ENCODE measurements around the gene OSBPL5. TPM values are rescaled to one million over a fixed set of nuclear protein-coding genes. Genes with fewer than 3 reads are reported as not detected.

The OSBPL5 gene
- total and polyA plus RNA-seq, 5 donors from 2014 or later, result 0.22 to 2.2 (median 0.23) TPM; not detected in 2

GRCh38 chr11:3195251-3196160 is 30.4 kb upstream of the OSBPL5 start:
- H3K27ac Mint-ChIP-seq, result no peak overlapping the region
- DNase-seq (no peak), ATAC-seq (ENCODE audit: low read depth in 2 of 2) (no peak)
- no peaks in the 10 kb centered on the region for H3K9me3 Mint-ChIP-seq
- H3K4me1 ChIP-seq (ENCODE audit: control insufficient read depth, insufficient read depth, low read length, poor library complexity, severe bottlenecking), result no peaks in the 10 kb centered on the region
- no peaks in the 10 kb centered on the region for H3K36me3 ChIP-seq (ENCODE audit: control insufficient read depth, insufficient read depth, low read length)
- no peaks in the 10 kb centered on the region for H3K36me3 Mint-ChIP-seq
- no peaks in the 10 kb centered on the region for H3K27me3 ChIP-seq (ENCODE audit: control insufficient read depth, insufficient read depth, low read length)
- H3K4me3 Mint-ChIP-seq, result no peak overlapping the region
- H3K27me3 Mint-ChIP-seq, result no peaks in the 10 kb centered on the region
- no peaks in the 10 kb centered on the region for H3K9me3 ChIP-seq (ENCODE audit: control insufficient read depth in 2 of 2, low read length in 2 of 2)
- H3K4me1 Mint-ChIP-seq, result no peaks in the 10 kb centered on the region
- H3K27ac ChIP-seq (ENCODE audit: insufficient read depth, low read length, poor library complexity, severe bottlenecking), result no peak overlapping the region
- no peak overlapping the region for H3K4me3 ChIP-seq (ENCODE audit: low read depth, low read length)

GRCh38 chr11:3194016-3194816 is 29.1 kb upstream of the OSBPL5 start:
- ATAC-seq (ENCODE audit: low read depth in 2 of 2), result no peak
- Histone ChIP-seq H3K9me3 (ENCODE audit: control insufficient read depth in 2 of 2, low read length in 2 of 2) (no peaks in the 10 kb centered on the region), H3K36me3 (ENCODE audit: control insufficient read depth, insufficient read depth, low read length) (no peaks in the 10 kb centered on the region), H3K4me3 (ENCODE audit: low read depth, low read length) (no peak overlapping the region), H3K27me3 (ENCODE audit: control insufficient read depth, insufficient read depth, low read length) (no peaks in the 10 kb centered on the region), H3K27ac (ENCODE audit: insufficient read depth, low read length, poor library complexity, severe bottlenecking) (no peak overlapping the region), H3K4me1 (ENCODE audit: control insufficient read depth, insufficient read depth, low read length, poor library complexity, severe bottlenecking) (no peaks in the 10 kb centered on the region)
- Mint-ChIP-seq H3K4me3 (no peak overlapping the region), H3K27me3 (no peaks in the 10 kb centered on the region), H3K36me3 (no peaks in the 10 kb centered on the region), H3K4me1 (no peaks in the 10 kb centered on the region), H3K27ac (no peak overlapping the region), H3K9me3 (peaks cover 0 to 2% (median 0%) of the 10 kb centered on the region in 7 donors)
- DNase-seq, result no peak

- Histone ChIP-seq H3K27ac (ENCODE audit: insufficient read depth, low read length, poor library complexity, severe bottlenecking) (no peak overlapping the region), H3K36me3 (ENCODE audit: control insufficient read depth, insufficient read depth, low read length) (no peaks in the 10 kb centered on the region), H3K9me3 (ENCODE audit: control insufficient read depth in 2 of 2, low read length in 2 of 2) (no peaks in the 10 kb centered on the region), H3K27me3 (ENCODE audit: control insufficient read depth, insufficient read depth, low read length) (no peaks in the 10 kb centered on the region), H3K4me1 (ENCODE audit: control insufficient read depth, insufficient read depth, low read length, poor library complexity, severe bottlenecking) (no peaks in the 10 kb centered on the region), H3K4me3 (ENCODE audit: low read depth, low read length) (no peak overlapping the region)
- H3K27me3 Mint-ChIP-seq, result no peaks in the 10 kb centered on the region
- no peak overlapping the region for H3K4me3 Mint-ChIP-seq
- H3K36me3 Mint-ChIP-seq, result no peaks in the 10 kb centered on the region
- H3K4me1 Mint-ChIP-seq, result no peaks in the 10 kb centered on the region
- ATAC-seq (ENCODE audit: low read depth in 2 of 2) (no peak), DNase-seq (no peak)
- H3K9me3 Mint-ChIP-seq, result peaks cover 0 to 2% (median 0%) of the 10 kb centered on the region in 7 donors
- no peak overlapping the region for H3K27ac Mint-ChIP-seq
These were observed 28.4 kb upstream of the OSBPL5 start for GRCh38 chr11:3193373-3194015.

- Mint-ChIP-seq H3K4me1 (no peaks in the 10 kb centered on the region), H3K9me3 (peaks cover 0 to 2% (median 0%) of the 10 kb centered on the region in 7 donors), H3K36me3 (no peaks in the 10 kb centered on the region), H3K27me3 (no peaks in the 10 kb centered on the region), H3K27ac (no peak overlapping the region), H3K4me3 (no peak overlapping the region)
- H3K27ac ChIP-seq (ENCODE audit: insufficient read depth, low read length, poor library complexity, severe bottlenecking), result no peak overlapping the region
- ATAC-seq (ENCODE audit: low read depth in 2 of 2) (no peak), DNase-seq (no peak)
- no peaks in the 10 kb centered on the region for H3K36me3 ChIP-seq (ENCODE audit: control insufficient read depth, insufficient read depth, low read length)
- H3K4me3 ChIP-seq (ENCODE audit: low read depth, low read length), result no peak overlapping the region
- no peaks in the 10 kb centered on the region for H3K9me3 ChIP-seq (ENCODE audit: control insufficient read depth in 2 of 2, low read length in 2 of 2)
- H3K4me1 ChIP-seq (ENCODE audit: control insufficient read depth, insufficient read depth, low read length, poor library complexity, severe bottlenecking), result no peaks in the 10 kb centered on the region
- no peaks in the 10 kb centered on the region for H3K27me3 ChIP-seq (ENCODE audit: control insufficient read depth, insufficient read depth, low read length)
These were observed 27.6 kb upstream of the OSBPL5 start for GRCh38 chr11:3192511-3193372.

GRCh38 chr11:3191586-3192324 is 26.6 kb upstream of the OSBPL5 start:
- DNase-seq (no peak), ATAC-seq (ENCODE audit: low read depth in 2 of 2) (no peak)
- H3K9me3 ChIP-seq (ENCODE audit: control insufficient read depth in 2 of 2, low read length in 2 of 2), result no peaks in the 10 kb centered on the region
- no peaks in the 10 kb centered on the region for H3K27me3 Mint-ChIP-seq
- H3K9me3 Mint-ChIP-seq, result peaks cover 0 to 3% (median 0%) of the 10 kb centered on the region in 7 donors
- no peaks in the 10 kb centered on the region for H3K36me3 Mint-ChIP-seq
- H3K27ac Mint-ChIP-seq, result no peak overlapping the region
- no peaks in the 10 kb centered on the region for H3K36me3 ChIP-seq (ENCODE audit: control insufficient read depth, insufficient read depth, low read length)
- H3K4me1 ChIP-seq (ENCODE audit: control insufficient read depth, insufficient read depth, low read length, poor library complexity, severe bottlenecking), result no peaks in the 10 kb centered on the region
- H3K4me1 Mint-ChIP-seq, result no peaks in the 10 kb centered on the region
- no peak overlapping the region for H3K4me3 Mint-ChIP-seq
- H3K4me3 ChIP-seq (ENCODE audit: low read depth, low read length), result no peak overlapping the region
- no peaks in the 10 kb centered on the region for H3K27me3 ChIP-seq (ENCODE audit: control insufficient read depth, insufficient read depth, low read length)
- no peak overlapping the region for H3K27ac ChIP-seq (ENCODE audit: insufficient read depth, low read length, poor library complexity, severe bottlenecking)

- no peaks in the 10 kb centered on the region for H3K4me1 ChIP-seq (ENCODE audit: control insufficient read depth, insufficient read depth, low read length, poor library complexity, severe bottlenecking)
- no peaks in the 10 kb centered on the region for H3K4me1 Mint-ChIP-seq
- H3K9me3 Mint-ChIP-seq, result peaks cover 0 to 3% (median 0%) of the 10 kb centered on the region in 7 donors
- H3K4me3 ChIP-seq (ENCODE audit: low read depth, low read length), result no peak overlapping the region
- H3K27ac Mint-ChIP-seq, result no peak overlapping the region
- ATAC-seq (ENCODE audit: low read depth in 2 of 2), result no peak
- H3K9me3 ChIP-seq (ENCODE audit: control insufficient read depth in 2 of 2, low read length in 2 of 2), result no peaks in the 10 kb centered on the region
- DNase-seq, result no peak
- H3K36me3 Mint-ChIP-seq, result no peaks in the 10 kb centered on the region
- H3K27ac ChIP-seq (ENCODE audit: insufficient read depth, low read length, poor library complexity, severe bottlenecking), result no peak overlapping the region
- no peak overlapping the region for H3K4me3 Mint-ChIP-seq
- H3K27me3 Mint-ChIP-seq, result no peaks in the 10 kb centered on the region
- H3K36me3 ChIP-seq (ENCODE audit: control insufficient read depth, insufficient read depth, low read length), result no peaks in the 10 kb centered on the region
- no peaks in the 10 kb centered on the region for H3K27me3 ChIP-seq (ENCODE audit: control insufficient read depth, insufficient read depth, low read length)
These were observed 25.5 kb upstream of the OSBPL5 start for GRCh38 chr11:3190600-3190999.

Measured in CD4-positive, CD25-positive, alpha-beta regulatory T cell (primary cell).